Adrenal gland (tissue), 12 donors: Measurements from ENCODE around the gene OR11H7. TPM values are rescaled to one million over a fixed set of nuclear protein-coding genes. Genes with fewer than 3 reads are reported as not detected.
"Not testable (repeated sequence)": the region's sequence is repeated elsewhere in the genome, so short reads cannot be mapped to it uniquely, and the experiment has no call there.

Experiments
- DNase-seq, 7 donors: peaks; one replicate each; pipeline ENCODE4 v3.0.0-alpha.2; 2019 to 2020
- H3K27ac ChIP-seq, 5 donors: fragments of 200-600 bp; sonication (generic) in 4 of 5; 1 replicate in 3 of 5; 2 replicates in 2 of 5; pipeline versions ENCODE4 v1.5.1 to v1.8.0; 2016 to 2020; ENCODE audit warnings: mild to moderate bottlenecking in 1 of 5
- H3K27me3 ChIP-seq: fragments of 200-600 bp; 2 replicates; pipeline ENCODE4 v1.8.0; 2021
- H3K36me3 ChIP-seq, 2 donors: fragments of 200-600 bp; replicated peaks in 1 of 2; 1 replicate in 1 of 2; 2 replicates in 1 of 2; pipeline versions ENCODE4 v1.5.1 to v1.8.0; 2018 to 2022
- H3K4me1 ChIP-seq, 2 donors: fragments of 200-600 bp; replicated peaks in 1 of 2; 1 replicate in 1 of 2; 2 replicates in 1 of 2; pipeline versions ENCODE4 v1.5.1 to v1.8.0; 2018 to 2021
- H3K4me3 ChIP-seq, 4 donors: fragments of 200-600 bp; sonication (generic) in 3 of 4; one replicate each; pipeline ENCODE4 v1.5.1; 2016 to 2018
- H3K9me3 ChIP-seq, 3 donors: fragments of 200-600 bp; sonication (generic) in 1 of 3; replicated peaks in 1 of 3; 1 replicate in 2 of 3; 2 replicates in 1 of 3; pipeline versions ENCODE4 v1.5.1 to v1.8.0; 2016 to 2021
- CTCF ChIP-seq, 6 experiments: fragments of 450-650 bp in 4 of 6; fragments of 200-600 bp in 2 of 6; sonication (generic) in 1 of 6; IDR thresholded peaks; 1 replicate in 5 of 6; 2 replicates in 1 of 6; pipeline versions ENCODE4 v1.5.1 to v1.8.0; 2016 to 2021; ENCODE audit warnings: antibody characterized with exemption in 6 of 6, mild to moderate bottlenecking in 2 of 6, moderate library complexity in 1 of 6
- POLR2A ChIP-seq, 2 donors: fragments of 450-650 bp; IDR thresholded peaks; one replicate each; pipeline ENCODE4 v1.6.1; 2017; ENCODE audit warnings: antibody characterized with exemption in 2 of 2, mild to moderate bottlenecking in 2 of 2, moderate library complexity in 1 of 2
- WGBS, 4 donors: extraction: QIAGEN DNeasy Blood & Tissue Kit in 2 of 4; methylation state at CpG; one replicate each; pipeline versions ENCODE4 v1.1.5 to v1.1.7; 2013 to 2017; 5-methylcytosine and 5-hydroxymethylcytosine counted together
- intact Hi-C, 2 donors: fragments of 100-400 bp; cut with DNase I; formaldehyde crosslinking; loops; one replicate each; pipeline versions ENCODE4 v1.14.1 to v1.15.0; 2022 to 2023
- polyA plus RNA-seq, 3 donors: library from polyadenylated mRNA; stranded (reverse); fragments of 200-250 nt in 2 of 3; fragments of 350-450 nt in 1 of 3; fragmentation: Illumina TruSeq in 1 of 3; extraction: RNeasy Lipid Tissue Mini Kit (QIAGEN cat#74804) in 1 of 3; gene quantifications; one replicate each; pipeline ENCODE4 v1.2.3, GENCODE V29; 2013 to 2014
- total RNA-seq, 9 donors: library from RNA; depleted of rRNA in 4 of 9; stranded (reverse); fragments of >200 nt in 4 of 9; fragments of 120-200 nt in 1 of 9; fragmentation: NEBNext Ultra II Directional in 1 of 9; extraction: Animal tissue kit (Norgen Biotek cat#: 25700) in 1 of 9; gene quantifications; one replicate each; pipeline versions ENCODE4 v1.1.0 to v1.2.4, GENCODE V29; 2013 to 2023
- donor health status: healthy with polysubstance abuse.
- donor health status: Bipolar disorder and iron deficiency.
- donor health status: DM: yes; HTN: yes; CAD: no.
- donor health status: DM: no; HTN: no; CAD: no.
- donor health status: DM: no; HTN: no; CAD: no.
- donor health status: DM: yes; HTN: yes; CAD: no.

Gene OR11H7
- total and polyA plus RNA-seq, 12 donors: not detected

GRCh38 chr14:20247646-20248246 lies 19.0 kb downstream of the OR11H7 start:
- no peak overlapping the region for H3K4me3 ChIP-seq
- intact Hi-C loops: no loop called here
- H3K27ac ChIP-seq: no peak overlapping the region
- no peaks in the 10 kb centered on the region for H3K9me3 ChIP-seq
- no peaks in the 10 kb centered on the region for H3K27me3 ChIP-seq
- WGBS, 4 donors: 53 to 64% (median 58%) methylated on average over 3 of the region's 3 CpGs
- no peak for DNase-seq
- no peaks in the 10 kb centered on the region for H3K36me3 ChIP-seq
- TF ChIP-seq POLR2A (IDR thresholded peaks at IDR 0.05) (no peak), CTCF (IDR thresholded peaks at IDR 0.05) (no peak)
- no peaks in the 10 kb centered on the region for H3K4me1 ChIP-seq

DNA sequence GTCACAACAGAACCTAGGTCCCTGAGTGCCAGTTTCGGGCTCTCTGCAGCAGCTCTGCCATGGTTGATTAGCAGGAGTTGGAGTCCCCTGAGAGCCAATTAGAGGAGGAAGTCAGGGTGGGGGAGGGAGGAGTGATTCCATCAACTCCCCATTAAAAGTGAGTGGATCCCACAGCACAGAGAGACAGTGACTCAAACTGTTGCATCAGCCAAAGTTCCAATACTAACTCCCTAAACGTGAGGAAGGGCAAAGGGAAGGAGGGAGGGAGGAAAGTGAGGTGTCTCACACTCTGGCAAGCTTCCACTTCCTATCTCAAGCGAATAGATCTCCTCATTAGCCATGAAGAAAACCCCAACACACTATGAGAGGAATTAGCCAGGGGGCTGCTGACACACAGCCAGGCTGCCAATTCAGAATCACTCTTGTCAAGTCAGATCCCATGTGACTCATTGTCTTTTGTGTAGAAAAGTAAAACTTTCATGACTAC lies 33.9 kb downstream of the OR11H7 start:
- Histone ChIP-seq H3K4me3 (no peak overlapping the region), H3K36me3 (no peaks in the 10 kb centered on the region), H3K27me3 (no peaks in the 10 kb centered on the region), H3K9me3 (no peaks in the 10 kb centered on the region), H3K4me1 (no peaks in the 10 kb centered on the region), H3K27ac (no peak overlapping the region)
- intact Hi-C loops: no loop called here
- 48 to 55% (median 52%) methylated on average over 3 of the region's 3 CpGs for WGBS, 4 donors
- TF ChIP-seq CTCF (IDR thresholded peaks at IDR 0.05) (no peak), POLR2A (IDR thresholded peaks at IDR 0.05) (no peak)
- DNase-seq: no peak

DNA sequence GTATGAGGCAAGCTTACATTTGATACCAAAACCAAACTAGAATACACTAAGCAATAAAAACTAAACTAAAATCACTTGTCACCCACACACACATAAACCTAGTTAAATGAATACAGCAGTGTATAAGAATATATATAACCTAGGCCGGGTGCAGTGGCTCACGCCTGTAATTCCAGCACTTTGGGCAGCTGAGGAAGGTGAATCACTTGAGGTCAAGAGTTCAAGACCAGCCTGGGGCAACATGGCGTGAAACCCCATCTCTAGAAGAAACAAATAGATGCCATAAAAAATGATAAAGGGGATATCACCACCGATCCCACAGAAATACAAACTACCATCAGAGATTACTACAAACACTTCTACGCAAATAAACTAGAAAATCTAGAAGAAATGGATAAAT lies 35.6 kb downstream of the OR11H7 start:
- H3K27me3 ChIP-seq, H3K27ac ChIP-seq, H3K9me3 ChIP-seq, H3K4me3 ChIP-seq, DNase-seq, intact Hi-C loops, H3K36me3 ChIP-seq, H3K4me1 ChIP-seq: not testable (repeated sequence)
- 86 to 92% (median 89%) methylated on average over 5 of the region's 5 CpGs for WGBS, 4 donors

GRCh38 chr14:20274062-20274461 lies 45.3 kb downstream of the OR11H7 start:
- Histone ChIP-seq H3K36me3 (no peaks in the 10 kb centered on the region), H3K4me1 (no peaks in the 10 kb centered on the region), H3K9me3 (no peaks in the 10 kb centered on the region), H3K27ac (no peak overlapping the region), H3K27me3 (no peaks in the 10 kb centered on the region), H3K4me3 (no peak overlapping the region)
- intact Hi-C loops: no loop called here
- WGBS, 4 donors: 96 to 100% (median 99%) methylated on average over 2 of the region's 2 CpGs
- TF ChIP-seq POLR2A (IDR thresholded peaks at IDR 0.05) (no peak), CTCF (IDR thresholded peaks at IDR 0.05) (no peak)
- no peak for DNase-seq

DNA sequence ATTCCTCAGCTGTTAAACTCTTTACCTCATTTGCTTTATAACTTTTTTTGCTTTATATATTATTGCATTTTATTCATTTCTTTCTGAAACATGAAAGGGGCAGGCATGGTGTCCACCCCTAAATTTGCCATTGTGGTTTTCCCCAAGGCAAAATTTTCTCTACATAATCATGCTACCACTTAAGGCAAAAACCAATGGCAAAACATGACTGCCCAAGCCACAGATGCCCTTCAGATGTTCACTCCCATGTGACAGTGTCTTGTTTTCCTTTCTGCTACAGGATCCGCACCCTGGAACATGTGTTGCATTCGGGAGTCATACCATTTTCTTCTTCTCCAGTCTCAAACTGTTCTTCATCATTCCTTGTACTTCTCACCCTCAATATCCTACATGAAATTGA lies 48.6 kb downstream of the OR11H7 start:
- no peak for DNase-seq
- H3K4me3 ChIP-seq: no peak overlapping the region
- WGBS, 4 donors: 68 to 96% (median 96%) methylated on average over 2 of the region's 2 CpGs
- no peaks in the 10 kb centered on the region for H3K36me3 ChIP-seq
- TF ChIP-seq CTCF (IDR thresholded peaks at IDR 0.05) (no peak), POLR2A (IDR thresholded peaks at IDR 0.05) (no peak)
- H3K27ac ChIP-seq: no peak overlapping the region
- H3K9me3 ChIP-seq: no peaks in the 10 kb centered on the region
- no peaks in the 10 kb centered on the region for H3K27me3 ChIP-seq
- no peaks in the 10 kb centered on the region for H3K4me1 ChIP-seq
- intact Hi-C loops: no loop called here
